B cell (primary cell): ENCODE measurements around the gene ARHGAP12. TPM values are rescaled to one million over a fixed set of nuclear protein-coding genes. Genes with fewer than 3 reads are reported as not detected.

ENCODE experiments used
- ATAC-seq: fragments of 200-7000 bp; cut with Tn5 transposase; one replicate; pipeline ENCODE4 v1.10.0; 2021; ENCODE audit warnings: low read depth, mild to moderate bottlenecking, moderate number of reproducible peaks, moderate library complexity
- CTCF ChIA-PET: fragments of 350-600 bp; sonication (Branson Sonifier 250); formaldehyde crosslinking; loops from one replicate; lab custom pipeline; 2021; ENCODE audit warnings: antibody characterized with exemption, inconsistent platforms; lab: Charles Lee
- POLR2A ChIA-PET: fragments of 350-600 bp; sonication (Branson Sonifier 250); formaldehyde crosslinking; loops from one replicate; lab custom pipeline; 2021; ENCODE audit warnings: antibody characterized with exemption; lab: Charles Lee
- DNase-seq: peaks from one replicate; pipeline ENCODE4 v3.0.0; 2013
- H2AFZ ChIP-seq: 2 replicates; pipeline ENCODE4 v1.6.1; 2012; ENCODE audit warnings: mild to moderate bottlenecking, low read depth, low read length; ENCODE audit not compliant: insufficient read depth, poor library complexity, severe bottlenecking
- H3K27ac ChIP-seq, 2 donors: 1 replicate in 1 of 2; 2 replicates in 1 of 2; pipeline ENCODE4 v1.5.1; 2012 to 2013; ENCODE audit warnings: low read length in 2 of 2, mild to moderate bottlenecking in 2 of 2, moderate library complexity in 1 of 2
- H3K27me3 ChIP-seq, 4 experiments: fragments of 200-600 bp in 1 of 4; sonication (generic) in 1 of 4; replicated peaks in 1 of 4; 1 replicate in 2 of 4; 2 replicates in 2 of 4; pipeline versions ENCODE4 v1.6.1 to v1.7.0; 2013 to 2016; ENCODE audit warnings: low read length in 3 of 4, mild to moderate bottlenecking in 2 of 4, mixed read lengths in 1 of 4, moderate library complexity in 1 of 4; ENCODE audit not compliant: insufficient read depth in 4 of 4, control insufficient read depth in 3 of 4; ENCODE audit errors: control extremely low read depth in 1 of 4
- H3K36me3 ChIP-seq, 2 experiments: replicated peaks in 1 of 2; 1 replicate in 1 of 2; 2 replicates in 1 of 2; pipeline versions ENCODE4 v1.6.1 to v1.7.1; 2013; ENCODE audit warnings: low read length in 1 of 2; ENCODE audit not compliant: insufficient read depth in 2 of 2, control insufficient read depth in 1 of 2; ENCODE audit errors: control extremely low read depth in 1 of 2, extremely low read depth in 1 of 2
- H3K4me1 ChIP-seq, 2 donors: fragments of 200-600 bp in 1 of 2; sonication (generic) in 1 of 2; 1 replicate in 1 of 2; 2 replicates in 1 of 2; pipeline versions ENCODE4 v1.5.1 to v1.6.1; 2013 to 2017; ENCODE audit warnings: low read length in 2 of 2; ENCODE audit not compliant: control insufficient read depth in 2 of 2, insufficient read depth in 2 of 2
- H3K4me2 ChIP-seq: replicated peaks from 2 replicates; pipeline ENCODE3; 2012; ENCODE audit warnings: mild to moderate bottlenecking, low read depth, low read length; ENCODE audit not compliant: poor library complexity, severe bottlenecking
- H3K4me3 ChIP-seq, 5 experiments: fragments of 200-600 bp in 1 of 5; sonication (generic) in 1 of 5; 1 replicate in 3 of 5; 2 replicates in 2 of 5; pipeline versions ENCODE4 v1.5.1 to v1.7.0; 2011 to 2016; ENCODE audit warnings: low read length in 4 of 5, mild to moderate bottlenecking in 4 of 5, low read depth in 2 of 5, control low read depth in 1 of 5, moderate library complexity in 1 of 5; ENCODE audit not compliant: insufficient read depth in 1 of 5; ENCODE audit errors: control extremely low read depth in 1 of 5, extremely low read depth in 1 of 5
- H3K79me2 ChIP-seq: fragments of 200-600 bp; sonication (generic); one replicate; pipeline ENCODE4 v1.6.0; 2016; ENCODE audit warnings: low read length; ENCODE audit not compliant: control insufficient read depth, insufficient read depth
- H3K9ac ChIP-seq: fragments of 200-600 bp; sonication (generic); 2 replicates; pipeline ENCODE4 v1.6.1; 2017; ENCODE audit warnings: mild to moderate bottlenecking, low read length, moderate library complexity
- H3K9me3 ChIP-seq, 3 donors: one replicate each; pipeline versions ENCODE4 v1.6.1 to v1.7.1; 2013; ENCODE audit warnings: low read length in 2 of 3; ENCODE audit not compliant: control insufficient read depth in 2 of 3, insufficient read depth in 1 of 3; ENCODE audit errors: control extremely low read depth in 1 of 3
- H4K20me1 ChIP-seq: 2 replicates; pipeline ENCODE4 v1.6.0; 2012; ENCODE audit warnings: mild to moderate bottlenecking, low read length; ENCODE audit not compliant: insufficient read depth, control insufficient read depth, poor library complexity, severe bottlenecking
- H3K27ac Mint-ChIP-seq: one replicate; pipeline ENCODE4 v1.8.0; 2021; ENCODE audit warnings: mixed read lengths
- H3K27me3 Mint-ChIP-seq: one replicate; pipeline ENCODE4 v1.8.0; 2021; ENCODE audit warnings: mixed read lengths
- H3K4me1 Mint-ChIP-seq: one replicate; pipeline ENCODE4 v1.8.0; 2021; ENCODE audit warnings: mixed read lengths
- H3K4me3 Mint-ChIP-seq: one replicate; pipeline ENCODE4 v1.8.0; 2021; ENCODE audit warnings: mixed read lengths
- H3K9me3 Mint-ChIP-seq: one replicate; pipeline ENCODE4 v1.8.0; 2022; ENCODE audit warnings: mixed read lengths; ENCODE audit not compliant: insufficient read depth
- CTCF ChIP-seq: fragments of 200-600 bp; IDR thresholded peaks from one replicate; pipeline ENCODE4 v1.8.0; 2022; ENCODE audit warnings: antibody characterized with exemption, mild to moderate bottlenecking
- EZH2 ChIP-seq: IDR thresholded peaks from 2 replicates; pipeline ENCODE4 v1.6.1; 2012; ENCODE audit warnings: borderline replicate concordance, low read depth, mild to moderate bottlenecking, moderate library complexity, low read length; ENCODE audit not compliant: insufficient read depth, poor library complexity, severe bottlenecking
- WGBS: methylation state at CpG from one replicate; pipeline ENCODE4 v1.1.5; 2013; ENCODE audit warnings: missing lambda C conversion rate; ENCODE audit not compliant: insufficient coverage; 5-methylcytosine and 5-hydroxymethylcytosine counted together
- intact Hi-C: fragments of 100-400 bp; cut with micrococcal nuclease; formaldehyde crosslinking; loops from one replicate; pipeline ENCODE4 v1.10.0; 2022
- polyA plus RNA-seq: library from polyadenylated mRNA; depleted of rRNA; stranded (reverse); fragments of >200 nt; gene quantifications from 2 replicates; pipeline ENCODE4 v1.2.3, GENCODE V29; 2012
- total RNA-seq, 2 donors: library from RNA; stranded (reverse); fragments of 120-200 nt in 1 of 2; gene quantifications; 1 replicate in 1 of 2; 2 replicates in 1 of 2; pipeline versions ENCODE4 v1.2.3 to v1.2.4, GENCODE V29; 2013 to 2022

The ARHGAP12 gene
- total and polyA plus RNA-seq, 2 donors (not counting 1 experiment from before 2014, with no cell fraction given): 12.3 to 45.3 TPM

GRCh38 chr10:31757831-31758230 is 170.8 kb downstream of the ARHGAP12 start:
- Histone ChIP-seq H3K4me2 (no peak overlapping the region), H4K20me1 (no peaks in the 10 kb centered on the region), H3K27me3 (no peaks in the 10 kb centered on the region), H2AFZ (no peak overlapping the region), H3K79me2 (no peaks in the 10 kb centered on the region), H3K9ac (no peak overlapping the region), H3K27ac (no peak overlapping the region), H3K4me3 (no peak overlapping the region), H3K9me3 (no peaks in the 10 kb centered on the region), H3K4me1 (peaks cover 8 to 19% of the 10 kb centered on the region in 2 donors), H3K36me3 (no peaks in the 10 kb centered on the region)
- H3K4me3 Mint-ChIP-seq: peak overlapping the region; percentile 57
- TF ChIP-seq CTCF (no peak), EZH2 (no peak)
- intact Hi-C loops: no loop called here
- H3K27me3 Mint-ChIP-seq: no peaks in the 10 kb centered on the region
- DNase-seq (no peak), ATAC-seq (no peak)
- ChIA-PET POLR2A (no interaction called here), CTCF (interaction anchor here (0.9 to 1.1 kb wide), 2 partner anchors 12 to 28 kb away, joined by 3 read pairs; no protein-coding TSS in a partner anchor)
- no peak overlapping the region for H3K27ac Mint-ChIP-seq
- WGBS: 100% methylated on average over 5 of the region's 7 CpGs
- peaks cover 23% of the 10 kb centered on the region for H3K4me1 Mint-ChIP-seq
- H3K9me3 Mint-ChIP-seq: no peaks in the 10 kb centered on the region

GRCh38 chr10:31757386-31757791 is 171.2 kb downstream of the ARHGAP12 start:
- POLR2A ChIA-PET: no interaction called here
- Mint-ChIP-seq H3K4me1 (peaks cover 23% of the 10 kb centered on the region), H3K4me3 (no peak overlapping the region)

More at GRCh38 chr10:31757386-31757791, 171.2 kb downstream of the ARHGAP12 start:
- no peak overlapping the region for H3K9ac ChIP-seq
- H3K4me3 ChIP-seq: no peak overlapping the region
- no peak overlapping the region for H2AFZ ChIP-seq
- peaks cover 8 to 19% of the 10 kb centered on the region in 2 donors for H3K4me1 ChIP-seq
- no peaks in the 10 kb centered on the region for H3K9me3 ChIP-seq
- intact Hi-C loops: no loop called here
- CTCF ChIA-PET: interaction anchor here (0.9 to 1.1 kb wide), 2 partner anchors 13 to 28 kb away, joined by 3 read pairs; no protein-coding TSS in a partner anchor
- Mint-ChIP-seq H3K27ac (no peak overlapping the region), H3K9me3 (no peaks in the 10 kb centered on the region), H3K27me3 (no peaks in the 10 kb centered on the region)
- H3K4me2 ChIP-seq: no peak overlapping the region
- WGBS: 89% methylated on average over 6 of the region's 9 CpGs
- no peaks in the 10 kb centered on the region for H3K27me3 ChIP-seq
- no peaks in the 10 kb centered on the region for H4K20me1 ChIP-seq
- H3K27ac ChIP-seq: no peak overlapping the region
- DNase-seq (no peak), ATAC-seq (no peak)
- H3K79me2 ChIP-seq: no peaks in the 10 kb centered on the region
- TF ChIP-seq EZH2 (no peak), CTCF (no peak)
- H3K36me3 ChIP-seq: no peaks in the 10 kb centered on the region
